GM03348 (cell line): ENCODE data around the gene GPR37L1.

Experiments
- DNase-seq: peaks from one replicate; pipeline ENCODE4 v3.0.0; 2012; ENCODE audit warnings: low spot score

The GPR37L1 gene, protein sequence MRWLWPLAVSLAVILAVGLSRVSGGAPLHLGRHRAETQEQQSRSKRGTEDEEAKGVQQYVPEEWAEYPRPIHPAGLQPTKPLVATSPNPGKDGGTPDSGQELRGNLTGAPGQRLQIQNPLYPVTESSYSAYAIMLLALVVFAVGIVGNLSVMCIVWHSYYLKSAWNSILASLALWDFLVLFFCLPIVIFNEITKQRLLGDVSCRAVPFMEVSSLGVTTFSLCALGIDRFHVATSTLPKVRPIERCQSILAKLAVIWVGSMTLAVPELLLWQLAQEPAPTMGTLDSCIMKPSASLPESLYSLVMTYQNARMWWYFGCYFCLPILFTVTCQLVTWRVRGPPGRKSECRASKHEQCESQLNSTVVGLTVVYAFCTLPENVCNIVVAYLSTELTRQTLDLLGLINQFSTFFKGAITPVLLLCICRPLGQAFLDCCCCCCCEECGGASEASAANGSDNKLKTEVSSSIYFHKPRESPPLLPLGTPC

DNA sequence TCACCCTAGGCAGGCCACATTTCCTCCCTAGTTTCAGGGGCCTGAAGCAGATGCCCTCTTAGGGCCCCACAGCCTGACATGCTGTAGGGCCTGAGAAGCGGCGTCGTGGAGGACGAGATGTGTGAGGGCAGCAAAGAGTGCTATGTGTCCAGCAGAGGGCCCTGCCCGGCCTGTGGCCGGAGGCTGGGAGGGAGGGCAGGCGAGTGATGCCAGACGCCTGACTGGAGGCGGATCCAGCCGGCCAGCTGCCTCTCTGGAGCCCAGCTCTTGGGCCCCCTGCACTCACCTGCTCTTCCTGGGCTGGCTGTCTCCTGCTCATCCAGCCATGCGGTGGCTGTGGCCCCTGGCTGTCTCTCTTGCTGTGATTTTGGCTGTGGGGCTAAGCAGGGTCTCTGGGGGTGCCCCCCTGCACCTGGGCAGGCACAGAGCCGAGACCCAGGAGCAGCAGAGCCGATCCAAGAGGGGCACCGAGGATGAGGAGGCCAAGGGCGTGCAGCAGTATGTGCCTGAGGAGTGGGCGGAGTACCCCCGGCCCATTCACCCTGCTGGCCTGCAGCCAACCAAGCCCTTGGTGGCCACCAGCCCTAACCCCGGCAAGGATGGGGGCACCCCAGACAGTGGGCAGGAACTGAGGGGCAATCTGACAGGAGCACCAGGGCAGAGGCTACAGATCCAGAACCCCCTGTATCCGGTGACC is at the start of gene GPR37L1:
Gene GPR37L1 (plus strand): TSS at position 279 of the 697 bp plus-strand sequence. CDS start 47 bp downstream, at position 326.
- DNase-seq = peak; percentile 67

DNA sequence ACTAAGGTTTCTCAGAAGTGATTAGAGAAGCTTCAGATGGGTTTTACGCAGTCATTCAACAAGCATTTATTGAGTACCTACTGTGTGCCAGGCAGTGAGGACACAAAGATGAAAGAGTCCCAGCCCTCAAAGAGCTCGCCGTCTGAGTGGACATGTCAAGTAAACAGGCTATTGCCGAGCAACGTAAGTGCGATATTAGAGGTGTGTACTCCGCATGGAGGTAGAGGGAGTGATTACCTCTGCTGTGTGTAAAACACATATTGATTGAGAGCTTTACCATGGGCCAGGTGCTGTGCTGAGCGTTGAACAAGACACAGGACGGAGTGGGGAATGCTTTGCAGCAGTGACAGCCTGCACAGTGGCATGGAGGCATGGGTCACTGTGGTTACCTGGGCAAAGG is 49.5 kb upstream of the GPR37L1 start:
- no peak for DNase-seq

DNA sequence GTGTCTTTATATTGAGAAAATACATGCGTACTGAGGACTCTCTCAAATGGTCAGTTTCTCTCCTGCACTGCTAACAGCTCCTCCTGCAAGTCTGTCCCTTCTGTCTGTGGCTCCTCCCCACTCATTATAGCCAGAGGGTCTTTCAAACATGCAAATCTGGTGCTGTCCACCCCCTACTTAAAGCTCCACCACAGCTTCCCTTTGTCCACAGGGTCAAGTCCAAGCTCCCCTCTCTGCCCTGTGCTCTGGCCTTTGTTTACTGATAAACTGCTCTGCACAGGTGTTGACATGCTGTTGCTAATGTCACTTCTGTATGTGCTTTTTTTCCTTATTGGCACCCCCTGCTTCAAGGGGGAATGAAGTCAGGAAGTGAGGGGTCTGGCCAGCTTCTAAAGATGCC is 47.7 kb upstream of the GPR37L1 start:
- DNase-seq = no peak

DNA sequence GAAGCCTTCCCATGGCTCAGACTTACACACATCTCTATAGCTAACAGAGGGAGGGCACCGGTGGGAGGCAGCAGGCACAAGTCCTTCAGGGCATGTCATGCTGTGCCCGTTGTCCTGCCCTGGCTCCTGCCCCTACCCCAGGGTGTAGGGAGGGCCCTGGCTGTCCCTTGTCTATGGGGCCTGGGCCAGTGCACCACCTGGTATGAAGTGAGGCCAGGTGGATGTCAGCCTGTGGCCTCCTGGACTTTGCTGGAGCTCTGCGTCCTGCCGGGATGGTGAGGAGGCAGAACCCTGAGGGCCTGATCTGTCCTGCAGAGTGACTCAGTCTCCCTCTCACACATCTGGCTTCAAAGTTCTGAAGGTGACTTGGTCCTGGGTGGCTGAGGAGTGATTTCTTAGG is 47.3 kb upstream of the GPR37L1 start:
- no peak for DNase-seq

DNA sequence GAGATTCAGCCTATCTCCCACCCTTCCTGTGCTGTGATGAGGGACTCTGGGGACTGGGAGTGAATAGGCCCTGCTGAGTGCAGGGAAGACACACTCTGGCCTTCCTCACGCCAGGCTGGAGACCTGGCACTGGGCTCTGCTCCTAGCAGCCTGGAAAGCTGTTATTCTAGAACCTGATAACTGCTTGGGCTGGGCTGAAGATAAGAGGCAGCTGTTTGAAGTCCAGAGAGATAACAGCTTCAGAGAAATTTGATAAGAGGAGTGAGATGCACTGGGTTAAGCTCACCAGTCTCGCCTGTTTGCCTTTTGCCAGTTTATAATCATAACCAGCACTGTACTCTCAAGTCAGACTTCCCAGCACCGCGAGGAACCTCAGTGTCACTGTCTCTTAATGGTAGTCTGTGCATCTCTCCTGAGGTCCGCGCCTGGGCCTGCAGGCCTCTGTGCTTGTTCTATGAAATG is 46.6 kb upstream of the GPR37L1 start:
- DNase-seq = no peak

DNA sequence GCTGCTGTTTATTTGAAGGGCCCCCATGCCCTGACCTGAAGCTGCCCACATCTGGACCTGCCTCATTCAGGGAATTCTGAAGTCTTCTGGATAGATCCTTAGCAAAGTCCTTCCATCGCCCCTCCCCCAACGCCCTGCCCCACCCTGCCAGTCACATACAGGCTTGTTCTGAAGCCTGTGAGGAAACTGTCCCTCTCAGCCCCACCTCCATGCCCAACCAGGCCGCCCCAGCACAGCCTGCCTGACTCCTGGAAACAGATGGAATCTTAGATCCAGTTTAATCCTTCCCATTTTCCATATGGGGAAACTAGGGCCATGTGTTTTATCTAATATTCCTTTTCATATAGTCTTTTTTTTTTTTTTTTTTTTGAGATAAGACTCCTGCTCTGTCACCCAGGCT is 44.5 kb upstream of the GPR37L1 start:
- no peak for DNase-seq

DNA sequence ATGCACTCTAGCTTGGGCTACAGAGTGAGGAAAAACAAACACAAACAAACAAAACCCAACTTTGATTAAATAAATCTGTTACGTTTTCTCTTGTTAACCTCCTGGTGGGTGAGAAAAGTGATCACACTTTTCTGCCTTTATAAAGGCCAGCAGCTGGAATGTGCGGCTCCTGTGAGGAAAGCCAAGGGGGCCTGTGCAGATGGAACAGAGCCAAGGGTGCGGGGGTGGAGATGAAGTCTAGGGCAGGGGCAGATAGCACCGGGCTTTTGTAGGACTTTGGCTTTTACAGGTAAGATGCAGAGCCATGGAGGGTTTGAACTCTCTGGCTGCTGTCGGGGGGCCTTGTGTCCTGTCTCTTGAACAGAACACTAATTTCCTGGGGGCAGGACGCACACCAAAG is 40.7 kb upstream of the GPR37L1 start:
- no peak for DNase-seq

DNA sequence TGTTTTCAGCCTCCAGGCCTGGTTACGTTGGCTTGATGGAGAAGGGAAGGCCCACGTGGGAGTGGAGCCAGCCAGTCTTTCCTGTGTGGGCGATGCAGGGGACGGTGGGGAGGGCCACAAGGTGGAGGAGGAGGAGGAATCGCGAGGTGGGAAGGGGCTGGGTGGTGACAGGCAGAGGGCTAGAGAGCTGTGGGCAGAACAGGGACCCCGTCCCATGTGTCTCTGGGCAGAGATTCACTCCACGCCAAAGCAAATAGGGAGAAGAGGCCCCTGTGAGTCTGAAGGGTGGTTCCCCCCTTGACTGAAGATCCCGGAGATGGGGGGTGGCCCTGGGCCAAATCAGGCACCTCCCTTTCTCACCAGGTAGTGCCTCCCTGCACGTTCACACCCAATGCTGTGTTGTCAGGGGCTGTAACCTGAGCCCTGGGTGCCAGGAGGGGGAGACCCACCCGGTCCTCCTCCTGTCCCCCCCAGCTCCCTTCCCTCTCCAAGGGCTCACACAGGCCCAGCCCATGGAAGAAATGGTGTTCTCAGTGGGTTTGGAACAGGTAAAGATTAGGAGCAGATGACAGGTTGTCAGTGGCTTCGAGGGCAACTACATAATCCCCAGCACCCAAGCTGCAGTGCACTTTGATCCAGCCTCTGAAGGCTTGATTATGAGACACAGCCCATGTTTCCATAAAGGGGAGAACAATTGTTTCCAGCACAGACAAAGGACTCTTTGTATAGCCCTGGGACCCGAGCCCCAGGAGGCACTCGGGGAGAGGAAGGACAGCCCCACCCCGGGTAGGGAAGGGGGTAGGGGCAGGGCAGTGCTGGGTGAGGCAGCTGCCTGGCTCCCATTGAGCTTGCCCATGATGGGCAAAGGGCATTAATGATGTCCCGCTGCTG is 37.7 kb upstream of the GPR37L1 start:
- DNase-seq = no peak

DNA sequence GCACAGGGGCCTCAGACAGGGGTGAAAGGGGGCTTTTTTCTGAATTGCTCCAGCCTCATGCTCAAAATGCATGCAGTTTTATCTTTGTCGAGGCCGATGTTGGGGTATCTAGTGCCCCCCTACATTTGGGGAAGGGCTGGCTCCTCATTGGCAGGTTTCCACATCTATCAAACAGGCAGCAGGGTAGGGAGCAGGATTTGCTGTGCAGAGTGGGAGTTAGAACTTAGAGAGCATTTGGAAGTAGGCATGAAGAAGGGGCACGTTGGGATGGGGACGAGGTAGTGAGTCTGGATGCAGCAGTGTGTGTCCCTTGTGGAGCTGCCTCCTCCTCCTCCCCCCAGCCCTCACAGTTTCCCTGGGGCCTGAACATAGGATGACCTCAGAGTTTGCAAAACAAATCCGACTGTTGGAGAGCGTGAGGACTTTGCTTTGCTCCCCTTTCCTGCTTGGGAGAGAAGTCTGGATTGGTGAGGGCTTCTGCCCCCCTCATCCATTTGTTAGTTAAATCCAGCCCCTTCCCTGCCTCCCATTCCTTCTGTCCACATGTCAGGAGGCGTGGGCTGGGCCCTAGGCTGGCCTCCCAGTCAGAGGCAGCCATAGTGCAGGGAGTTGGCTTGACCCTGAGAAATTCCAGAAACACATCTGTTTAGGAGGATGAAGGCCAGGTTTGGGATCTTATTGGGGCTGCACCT is 36.9 kb upstream of the GPR37L1 start:
- DNase-seq = no peak

DNA sequence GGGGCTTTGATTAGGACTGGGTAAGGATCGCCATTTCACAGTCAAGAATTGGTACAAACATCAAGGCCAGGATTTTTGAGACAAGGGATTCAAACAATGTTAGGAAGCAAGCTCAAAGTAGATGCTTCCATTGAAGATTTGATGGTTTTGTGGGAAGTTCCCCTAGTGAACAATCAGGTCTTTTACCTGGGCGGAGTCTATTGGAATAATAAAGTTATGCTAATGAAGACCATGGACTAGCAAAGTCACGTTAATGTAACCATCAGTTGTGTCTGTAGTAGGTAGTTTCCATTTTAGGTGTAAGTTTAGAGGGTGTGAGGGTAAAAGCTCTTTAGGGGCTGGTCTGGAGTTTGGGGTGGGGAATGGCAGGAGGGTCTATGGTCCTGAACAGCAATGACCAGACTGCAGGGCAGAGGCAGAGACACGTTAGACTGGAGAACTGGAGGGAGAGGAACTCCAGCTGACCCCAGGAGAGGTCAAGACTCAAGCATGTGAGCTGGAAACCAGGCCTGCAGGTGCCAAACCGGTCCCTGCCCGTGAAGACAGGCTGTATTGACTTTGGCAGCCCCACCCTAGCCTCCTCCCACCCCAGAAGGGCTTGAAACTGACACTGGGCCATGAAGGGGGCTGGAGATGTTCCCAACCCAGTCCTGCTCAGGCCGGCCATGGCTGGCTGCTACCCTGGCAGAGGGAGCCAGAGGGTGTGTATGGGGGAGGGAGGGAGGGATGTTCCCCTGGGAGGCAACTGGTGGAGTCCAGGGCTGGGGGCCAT is 36.0 kb upstream of the GPR37L1 start:
- no peak for DNase-seq

DNA sequence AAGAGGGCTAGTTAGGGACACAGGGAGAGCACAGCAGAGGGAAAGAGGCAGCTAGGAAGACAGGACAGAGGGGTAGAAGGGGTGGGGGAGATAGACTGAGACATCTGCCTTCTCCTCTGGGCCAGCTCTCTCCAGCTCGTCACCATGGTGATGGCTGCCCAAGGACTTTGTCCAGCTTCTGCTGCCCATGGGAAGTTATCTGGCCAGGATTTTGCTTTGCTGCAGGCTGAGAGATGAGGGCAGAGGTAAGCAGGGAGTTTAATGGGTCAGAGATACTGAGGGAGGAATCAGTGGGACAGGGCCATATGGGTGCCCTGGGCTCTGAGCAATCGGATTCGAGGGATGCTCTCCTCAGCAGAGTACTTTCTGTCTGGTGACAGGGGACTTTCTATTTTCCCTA is 34.5 kb upstream of the GPR37L1 start:
- no peak for DNase-seq

DNA sequence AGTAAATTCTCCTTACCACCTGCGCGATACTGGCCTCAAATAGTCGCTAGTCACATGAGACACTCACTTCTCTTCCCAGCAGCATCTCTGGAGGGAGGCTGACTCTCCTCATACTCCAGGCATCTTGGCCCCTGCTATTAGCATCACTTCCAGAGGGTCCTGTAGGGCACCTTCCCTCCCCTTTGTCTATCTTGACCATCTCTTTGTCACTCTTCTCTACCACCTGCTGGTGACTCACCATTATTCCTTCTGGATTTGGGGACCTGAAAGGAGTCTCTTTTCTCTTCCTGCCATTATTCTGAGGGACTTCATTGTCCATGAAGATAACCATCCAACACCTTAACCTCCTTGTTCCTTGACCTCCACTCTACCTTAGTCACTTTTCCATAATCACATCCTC is 31.7 kb upstream of the GPR37L1 start:
- no peak for DNase-seq

DNA sequence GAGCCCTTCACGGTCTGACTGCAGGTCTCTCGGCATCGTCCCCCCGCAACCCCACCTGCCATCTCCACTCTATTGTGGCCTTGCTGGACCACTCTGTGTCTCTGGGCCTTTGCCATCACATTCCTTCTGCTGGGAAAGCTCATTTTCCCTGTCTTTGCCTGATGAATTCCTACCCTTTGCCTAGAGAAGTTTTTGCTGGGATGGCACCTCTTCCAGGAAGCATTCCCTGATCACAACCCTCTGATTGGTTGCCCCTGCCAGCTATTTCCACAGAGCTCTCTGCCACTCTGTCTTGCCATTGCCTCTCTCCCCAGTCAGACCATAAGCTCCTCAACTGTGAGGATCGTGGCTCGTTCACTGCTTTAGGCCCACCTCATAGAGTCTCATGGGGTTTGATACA is 28.9 kb upstream of the GPR37L1 start:
- no peak for DNase-seq

DNA sequence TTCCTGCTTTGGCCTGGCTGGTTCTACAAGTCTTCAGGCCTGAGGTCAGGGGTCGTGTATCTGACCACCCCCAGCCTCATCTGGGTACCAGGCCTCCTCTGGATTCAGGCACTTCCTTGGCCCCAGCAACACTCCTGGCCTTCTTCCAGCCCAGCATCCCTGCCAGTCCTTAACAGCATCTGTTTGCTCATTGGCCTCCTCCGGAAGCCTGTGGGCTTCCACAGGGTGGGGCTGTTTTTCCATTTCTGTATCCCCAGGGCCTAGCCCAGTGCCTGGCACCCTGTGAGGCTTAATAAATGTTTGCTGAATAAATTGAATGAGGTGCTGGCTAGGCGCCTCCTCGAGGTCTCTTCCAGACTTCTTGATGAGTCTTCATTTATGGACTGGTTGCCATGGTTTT is 21.5 kb upstream of the GPR37L1 start:
- no peak for DNase-seq

DNA sequence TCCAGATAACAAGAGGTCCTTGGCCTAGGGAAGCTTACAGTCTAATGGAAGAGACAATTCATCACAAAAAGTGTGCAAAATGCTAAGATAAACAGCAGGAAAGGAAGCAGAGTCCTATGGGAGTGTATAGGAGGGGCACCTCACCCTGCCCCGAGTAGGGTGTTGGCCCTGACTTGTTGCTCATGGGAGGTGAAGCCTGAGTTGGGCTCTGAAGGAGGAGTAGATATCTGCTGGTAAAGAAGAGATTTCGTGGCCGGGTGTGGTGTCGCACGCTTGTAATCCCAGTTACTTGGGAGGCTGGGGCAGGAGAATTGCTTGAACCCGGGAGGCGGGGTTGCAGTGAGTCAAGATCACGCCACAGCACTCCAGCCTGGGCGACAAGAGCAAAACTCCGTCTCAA is 18.6 kb upstream of the GPR37L1 start:
- no peak for DNase-seq

DNA sequence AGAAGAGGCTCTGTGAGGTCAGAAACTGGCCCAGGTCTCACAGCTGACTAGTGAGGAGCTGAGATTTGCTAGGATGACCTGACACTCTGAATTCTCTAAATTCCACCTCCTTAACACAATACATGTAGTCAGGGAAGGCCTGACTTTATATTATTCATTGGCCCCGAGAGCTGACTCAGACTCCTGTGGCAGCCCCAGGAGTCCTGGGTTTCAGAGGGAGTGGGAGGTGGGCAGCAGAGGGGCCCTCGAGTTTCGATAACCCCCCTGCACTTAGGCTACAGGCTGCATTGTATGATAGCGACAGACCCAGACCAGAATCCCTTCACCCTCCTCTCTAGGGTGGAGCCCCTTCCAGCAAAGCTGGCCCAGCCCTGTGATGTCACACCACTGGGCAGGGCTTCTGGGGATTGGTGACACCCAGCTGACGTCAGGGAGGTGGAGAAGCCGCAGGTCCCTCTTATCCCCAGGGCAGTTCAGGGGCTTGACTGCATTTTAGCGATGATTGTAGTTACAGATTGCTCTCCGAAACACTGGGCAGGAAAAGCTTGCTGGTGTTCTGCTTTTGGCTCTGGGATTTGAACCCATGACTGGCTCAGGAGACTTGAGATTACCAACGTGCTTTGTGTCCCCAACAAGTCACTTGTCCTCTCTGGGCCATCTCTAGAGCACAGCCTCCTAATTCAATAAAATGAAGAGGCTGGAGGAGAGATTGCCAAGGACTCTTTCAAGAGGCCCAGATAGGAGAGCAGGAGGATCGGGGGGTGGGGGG is 17.0 kb upstream of the GPR37L1 start:
- DNase-seq = peak; percentile 49

DNA sequence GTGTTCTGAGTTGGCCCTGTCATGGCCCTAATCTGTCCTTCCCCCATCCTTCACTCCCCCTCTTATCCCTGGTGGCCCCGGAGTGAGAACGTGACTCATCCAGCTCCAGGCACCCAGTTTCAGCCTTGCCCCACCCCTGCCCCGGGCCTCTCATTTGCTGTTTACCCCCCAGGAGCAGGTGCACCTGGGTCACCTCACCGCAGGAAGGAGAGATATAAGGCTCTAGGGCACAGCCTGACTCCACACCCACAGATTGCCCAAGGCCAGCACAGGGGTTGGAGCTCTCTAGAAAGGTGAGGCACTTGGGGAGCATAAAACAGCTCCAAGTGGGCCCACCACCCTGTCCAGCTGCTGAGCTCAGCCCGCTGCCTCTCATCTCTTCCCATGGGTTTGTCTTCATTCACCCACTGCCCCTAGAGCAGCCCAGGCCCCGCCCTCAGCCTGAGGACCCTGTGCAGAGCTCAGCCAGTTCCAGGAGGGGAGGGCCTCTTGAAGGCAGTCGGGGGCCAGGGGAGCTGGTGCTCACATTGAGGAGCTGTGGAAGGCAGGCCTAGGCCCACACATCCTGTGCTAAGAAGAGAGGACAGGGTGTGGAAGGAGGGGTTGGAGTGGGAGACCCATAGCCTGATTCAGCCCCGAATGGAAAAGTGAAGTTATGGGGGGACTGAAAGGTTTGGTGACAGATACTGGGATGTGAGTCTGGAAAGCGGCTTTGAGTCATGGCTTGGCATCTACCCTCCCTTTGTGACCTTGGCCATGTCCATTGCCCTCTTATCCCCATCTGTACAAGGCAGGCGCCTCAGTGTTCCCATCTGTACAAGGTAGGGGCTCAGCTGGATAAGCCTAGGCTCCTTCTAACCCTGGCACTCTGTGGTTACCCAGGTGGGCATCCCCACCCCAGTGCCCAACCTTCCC is 16.1 kb upstream of the GPR37L1 start:
- no peak for DNase-seq

DNA sequence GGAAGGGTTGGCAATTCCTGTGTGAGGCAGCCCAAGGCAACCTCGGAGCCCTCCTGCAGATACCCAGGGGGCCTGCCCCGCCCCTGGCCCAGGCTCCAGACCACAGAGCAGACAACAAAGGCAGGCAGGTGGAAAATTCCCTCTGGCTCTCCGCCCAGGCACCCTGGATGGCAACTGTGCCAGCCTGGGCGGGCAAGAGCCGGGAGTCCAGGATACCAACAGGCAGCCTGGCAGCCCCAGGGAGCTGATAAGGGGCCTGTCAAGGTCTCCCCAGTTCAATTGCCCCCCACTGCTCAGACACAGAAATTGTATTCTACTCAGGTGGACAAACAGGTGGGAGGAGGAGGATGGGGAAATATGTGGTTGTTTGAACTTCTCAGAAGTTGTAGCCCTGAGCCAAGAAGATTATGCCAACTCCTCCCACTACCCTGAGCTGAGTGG is 15.4 kb upstream of the GPR37L1 start:
- DNase-seq = no peak
